OCI-LY1 (cell line): ENCODE results near the gene SNRPD3.
"Not testable (repeated sequence)": the region's sequence is repeated elsewhere in the genome, so short reads cannot be mapped to it uniquely, and the experiment has no call there.

Experiments used
- CTCF ChIP-seq: fragments of 200-600 bp; sonication (generic), shearing (Covaris generic); IDR thresholded peaks from 2 replicates; pipeline ENCODE4 v1.5.1; 2017; ENCODE audit warnings: mild to moderate bottlenecking, antibody characterized with exemption, low read length, moderate library complexity, mixed read lengths
- EZH2 ChIP-seq: fragments of 200-600 bp; sonication (generic), shearing (Covaris generic); IDR thresholded peaks from 2 replicates; pipeline ENCODE4 v1.8.0; 2017; ENCODE audit warnings: borderline replicate concordance, mixed run types, mild to moderate bottlenecking, antibody characterized with exemption, low read length, moderate library complexity, mixed read lengths

- TF ChIP-seq CTCF, EZH2: not testable (repeated sequence)
These were observed 46.4 kb downstream of the SNRPD3 start for GRCh38 chr22:24602105-24602749.
